Measurements from ENCODE around the gene PORCN. TPM values are rescaled to one million over a fixed set of nuclear protein-coding genes. Genes with fewer than 3 reads are reported as not detected.

Gene PORCN
- total RNA-seq, 1 experiment from 2014 or later: 12.9 TPM

- ATAC-seq (peak; percentile 13; the same call in 1 of the 2 replicates), DNase-seq (ENCODE audit: low read depth, low spot score) (no peak)
- intact Hi-C loops (cut with micrococcal nuclease): loop anchor here (10.0 kb wide), 2 partner anchors 643 to 933 kb away; partner anchors contain the start of gene ARAF
- peak overlapping the region; percentile 71 for H3K4me2 ChIP-seq (ENCODE audit: low read length)
- POLR2A ChIA-PET: no interaction called here
- RAD21 ChIA-PET (ENCODE audit: low non-redundant PET in 1 of 2, low total read pairs in 2 of 2, uncharacterized antibody in 2 of 2, unreplicated experiment in 2 of 2): no interaction called here
- no peaks in the 10 kb centered on the region for H3K79me2 ChIP-seq (ENCODE audit: insufficient read depth, low read length)
- no peak for TF ChIP-seq POLR2AphosphoS5 (IDR thresholded peaks at IDR 0.05; ENCODE audit: low read depth, low read length)
- TF ChIP-seq YY1 (IDR thresholded peaks at IDR 0.05; ENCODE audit: extremely low read depth, insufficient replicate concordance, low read depth, low read length): no peak
- no peak for TF ChIP-seq EZH2 (IDR thresholded peaks at IDR 0.05)
- no peak for TF ChIP-seq TCF7L2 (IDR thresholded peaks at IDR 0.05; ENCODE audit: borderline replicate concordance, extremely low read depth, insufficient read depth, insufficient read length)
- no peak for TF ChIP-seq SIN3A (IDR thresholded peaks at IDR 0.05; ENCODE audit: low read depth)
- TF ChIP-seq EZH2phosphoT487 (IDR thresholded peaks at IDR 0.05; ENCODE audit: borderline replicate concordance): no peak
- no peak for TF ChIP-seq ZBTB33 (IDR thresholded peaks at IDR 0.05; ENCODE audit: extremely low read depth, insufficient replicate concordance, low read length)
- TF ChIP-seq EGR1 (IDR thresholded peaks at IDR 0.05; ENCODE audit: low read depth): no peak
- no peak for TF ChIP-seq FOSL1 (IDR thresholded peaks at IDR 0.05; ENCODE audit: low read depth)
- peak overlapping the region; percentile 40 for H2AFZ ChIP-seq (ENCODE audit: low read depth, low read length, poor library complexity, severe bottlenecking)
- H3K27me3 ChIP-seq (ENCODE audit: insufficient read depth, low read length): no peaks in the 10 kb centered on the region
- H3K9me3 ChIP-seq (ENCODE audit: control insufficient read depth in 1 of 2, insufficient read depth in 1 of 2, low read depth in 1 of 2, low read length in 2 of 2): no peaks in the 10 kb centered on the region
- CTCF ChIA-PET: no interaction called here
- H4K20me1 ChIP-seq (ENCODE audit: insufficient read depth): no peaks in the 10 kb centered on the region
- H3K36me3 ChIP-seq (ENCODE audit: control insufficient read depth in 1 of 2, insufficient read depth in 2 of 2, low read length in 2 of 2): no peaks in the 10 kb centered on the region
- H3K27ac ChIP-seq (ENCODE audit: low read depth, low read length): no peak overlapping the region; the same call in 1 of the 2 replicates
- no peak overlapping the region for H3K4me3 ChIP-seq (replicated peaks in 1 of 2; ENCODE audit: low read depth in 1 of 2, low read length in 2 of 2)
- no peak overlapping the region for H3K9ac ChIP-seq (ENCODE audit: low read length)
- BruUV-seq (replicated peaks): no TSS peak
- no peaks in the 10 kb centered on the region for H3K9me2 ChIP-seq (ENCODE audit: insufficient read depth)
- peaks cover 12 to 37% of the 10 kb centered on the region in 2 experiments for H3K4me1 ChIP-seq (ENCODE audit: control insufficient read depth in 1 of 2, insufficient read depth in 2 of 2, low read length in 2 of 2)
These were observed 10.9 kb upstream of the PORCN start for GRCh38 chrX:48497871-48498270.
